HCT116 (cell line): ENCODE results near the gene DDN. TPM values are rescaled to one million over a fixed set of nuclear protein-coding genes. Genes with fewer than 3 reads are reported as not detected.

Source experiments
- ATAC-seq: fragments of 200-7000 bp; cut with Tn5 transposase; 2 replicates; pipeline ENCODE4 v1.9.1; 2020; ENCODE audit warnings: mild to moderate bottlenecking, moderate library complexity
- BruUV-seq: library from RNA; stranded (reverse); fragments of 400-500 nt; replicated peaks from 2 replicates; lab custom pipeline; 2021; lab: Mats Ljungman, UMichigan
- CTCF ChIA-PET: fragments of 300-600 bp; sonication (Branson Sonifier 250); formaldehyde crosslinking; loops from one replicate; lab custom pipeline; 2021; ENCODE audit warnings: antibody characterized with exemption; lab: Charles Lee
- POLR2A ChIA-PET: fragments of 300-600, 350-600 bp; sonication (Branson Sonifier 250); formaldehyde crosslinking; loops from one replicate; lab custom pipeline; 2021; ENCODE audit warnings: antibody characterized with exemption; lab: Charles Lee
- RAD21 ChIA-PET, 2 experiments: fragments of 300-600 bp; sonication (Branson Sonifier 250); formaldehyde crosslinking; loops; one replicate each; lab custom pipeline; 2023; ENCODE audit warnings: low total read pairs in 2 of 2; ENCODE audit not compliant: uncharacterized antibody in 2 of 2, unreplicated experiment in 2 of 2, low non-redundant PET in 1 of 2; lab: Charles Lee
- DNase-seq: peaks from one replicate; pipeline ENCODE4 v3.0.0-alpha.2; 2010; ENCODE audit warnings: low read depth, low spot score
- H2AFZ ChIP-seq: fragments of 200-600 bp; shearing (Covaris generic), sonication (generic); 2 replicates; pipeline ENCODE4 v1.6.1; 2017; ENCODE audit warnings: low read depth, mixed run types, mixed read lengths, antibody characterized with exemption, low read length; ENCODE audit not compliant: poor library complexity, severe bottlenecking
- H3K27ac ChIP-seq: 2 replicates; pipeline ENCODE4 v1.5.1; 2012; ENCODE audit warnings: low read depth, low read length
- H3K27me3 ChIP-seq: fragments of 200-600 bp; sonication (generic); 2 replicates; pipeline ENCODE4 v1.6.1; 2016; ENCODE audit warnings: mixed run types, low read length, mixed read lengths; ENCODE audit not compliant: insufficient read depth
- H3K36me3 ChIP-seq, 2 experiments: fragments of 200-500 bp in 1 of 2; fragments of 200-600 bp in 1 of 2; sonication (Bioruptor generic) in 1 of 2; sonication (generic) in 1 of 2; 2 replicates each; pipeline versions ENCODE4 v1.5.1 to v1.6.1; 2014 to 2016; ENCODE audit warnings: low read length in 2 of 2, inconsistent platforms in 1 of 2, mixed read lengths in 1 of 2, mixed run types in 1 of 2; ENCODE audit not compliant: insufficient read depth in 2 of 2, control insufficient read depth in 1 of 2
- H3K4me1 ChIP-seq, 2 experiments: fragments of 200-600 bp in 1 of 2; sonication (generic) in 1 of 2; 2 replicates each; pipeline versions ENCODE4 v1.5.1 to v1.6.1; 2012 to 2017; ENCODE audit warnings: low read length in 2 of 2, inconsistent platforms in 1 of 2, mild to moderate bottlenecking in 1 of 2, mixed read lengths in 1 of 2, mixed run types in 1 of 2, moderate library complexity in 1 of 2; ENCODE audit not compliant: insufficient read depth in 2 of 2, control insufficient read depth in 1 of 2
- H3K4me2 ChIP-seq: fragments of 200-600 bp; sonication (generic); 2 replicates; pipeline ENCODE4 v1.6.1; 2017; ENCODE audit warnings: mixed run types, low read length, mixed read lengths
- H3K4me3 ChIP-seq, 2 experiments: fragments of 200-600 bp in 1 of 2; sonication (generic) in 1 of 2; replicated peaks in 1 of 2; 2 replicates each; pipeline ENCODE4 v1.5.1; 2011 to 2016; ENCODE audit warnings: low read length in 2 of 2, control low read depth in 1 of 2, low read depth in 1 of 2, mild to moderate bottlenecking in 1 of 2, mixed read lengths in 1 of 2, mixed run types in 1 of 2
- H3K79me2 ChIP-seq: fragments of 200-600 bp; sonication (generic); 2 replicates; pipeline ENCODE4 v1.6.1; 2017; ENCODE audit warnings: mild to moderate bottlenecking, mixed run types, low read length, moderate library complexity, mixed read lengths; ENCODE audit not compliant: insufficient read depth
- H3K9ac ChIP-seq: fragments of 200-600 bp; sonication (generic); 2 replicates; pipeline ENCODE4 v1.6.1; 2016; ENCODE audit warnings: low read length, mixed read lengths
- H3K9me2 ChIP-seq: fragments of 200-600 bp; sonication (generic), shearing (Covaris generic); 2 replicates; pipeline ENCODE4 v1.6.1; 2017; ENCODE audit warnings: mixed run types, mild to moderate bottlenecking, moderate library complexity; ENCODE audit not compliant: insufficient read depth
- H3K9me3 ChIP-seq, 2 experiments: fragments of 200-500 bp in 1 of 2; fragments of 200-600 bp in 1 of 2; sonication (Bioruptor generic) in 1 of 2; sonication (generic) in 1 of 2; 2 replicates each; pipeline ENCODE4 v1.6.1; 2014 to 2017; ENCODE audit warnings: low read length in 2 of 2, mixed read lengths in 2 of 2, inconsistent platforms in 1 of 2, low read depth in 1 of 2, mild to moderate bottlenecking in 1 of 2, mixed run types in 1 of 2, moderate library complexity in 1 of 2; ENCODE audit not compliant: control insufficient read depth in 1 of 2, insufficient read depth in 1 of 2
- H4K20me1 ChIP-seq: fragments of 200-600 bp; sonication (generic), shearing (Covaris generic); 2 replicates; pipeline ENCODE4 v1.6.1; 2017; ENCODE audit warnings: mixed run types, mild to moderate bottlenecking, moderate library complexity; ENCODE audit not compliant: insufficient read depth
- ATF3 ChIP-seq: IDR thresholded peaks from 2 replicates; pipeline ENCODE4 v1.6.1; 2012
- CBX3 ChIP-seq: IDR thresholded peaks from 2 replicates; pipeline ENCODE4 v1.6.1; 2012; ENCODE audit warnings: low read depth
- CEBPB ChIP-seq: IDR thresholded peaks from 2 replicates; pipeline ENCODE4 v1.6.1; 2012; ENCODE audit warnings: low read depth
- CTCF ChIP-seq, 3 experiments: fragments of 200-600 bp in 1 of 3; sonication (generic) in 1 of 3; IDR thresholded peaks in 2 of 3; conservative IDR thresholded peaks in 1 of 3; 2 replicates each; pipeline ENCODE4 v1.5.1; 2012 to 2017; ENCODE audit warnings: low read depth in 2 of 3, low read length in 2 of 3, antibody characterized with exemption in 1 of 3, borderline replicate concordance in 1 of 3, control low read depth in 1 of 3, mild to moderate bottlenecking in 1 of 3, mixed read lengths in 1 of 3, mixed run types in 1 of 3, moderate library complexity in 1 of 3; ENCODE audit not compliant: insufficient read depth in 1 of 3
- EGR1 ChIP-seq: IDR thresholded peaks from 2 replicates; pipeline ENCODE4 v1.6.1; 2012; ENCODE audit warnings: low read depth
- EZH2 ChIP-seq: fragments of 200-600 bp; sonication (generic); IDR thresholded peaks from 2 replicates; pipeline ENCODE4 v1.6.1; 2017; ENCODE audit warnings: antibody characterized with exemption, mixed run types
- EZH2phosphoT487 ChIP-seq: fragments of 200-600 bp; IDR thresholded peaks from 2 replicates; pipeline ENCODE4 v1.6.1; 2018; ENCODE audit warnings: antibody characterized with exemption, borderline replicate concordance
- FOSL1 ChIP-seq: IDR thresholded peaks from 2 replicates; pipeline ENCODE4 v1.6.1; 2012; ENCODE audit warnings: low read depth
- POLR2A ChIP-seq: IDR thresholded peaks from 2 replicates; pipeline ENCODE4 v1.7.0; 2011; ENCODE audit warnings: borderline replicate concordance; ENCODE audit not compliant: insufficient read depth, insufficient read length; ENCODE audit errors: extremely low read depth
- POLR2AphosphoS5 ChIP-seq: IDR thresholded peaks from 2 replicates; pipeline ENCODE4 v1.6.1; 2011; ENCODE audit warnings: mild to moderate bottlenecking, low read depth, low read length, moderate library complexity
- RAD21 ChIP-seq: IDR thresholded peaks from 2 replicates; pipeline ENCODE4 v1.6.1; 2012; ENCODE audit warnings: low read depth, mild to moderate bottlenecking
- SIN3A ChIP-seq: IDR thresholded peaks from 2 replicates; pipeline ENCODE4 v1.6.1; 2012; ENCODE audit warnings: low read depth
- SP1 ChIP-seq: IDR thresholded peaks from 2 replicates; pipeline ENCODE4 v1.6.1; 2012; ENCODE audit warnings: low read depth
- SRF ChIP-seq: IDR thresholded peaks from 2 replicates; pipeline ENCODE4 v1.6.1; 2012; ENCODE audit warnings: low read depth
- TCF7L2 ChIP-seq: IDR thresholded peaks from 2 replicates; pipeline ENCODE4 v1.7.0; 2011; ENCODE audit warnings: borderline replicate concordance, inconsistent platforms; ENCODE audit not compliant: insufficient read depth, insufficient read length; ENCODE audit errors: extremely low read depth
- YY1 ChIP-seq: IDR thresholded peaks from 2 replicates; pipeline ENCODE4 v1.6.1; 2011; ENCODE audit warnings: low read length, low read depth, moderate library complexity, mild to moderate bottlenecking; ENCODE audit not compliant: insufficient replicate concordance; ENCODE audit errors: extremely low read depth
- ZBTB33 ChIP-seq: IDR thresholded peaks from 2 replicates; pipeline ENCODE4 v1.6.1; 2011; ENCODE audit warnings: mild to moderate bottlenecking, low read length, moderate library complexity; ENCODE audit not compliant: insufficient replicate concordance; ENCODE audit errors: extremely low read depth
- intact Hi-C: fragments of 100-400 bp; cut with micrococcal nuclease; formaldehyde crosslinking; loops from 2 replicates; pipeline ENCODE4 v1.10.0; 2022
- total RNA-seq: library from RNA; stranded (reverse); gene quantifications from one replicate; pipeline ENCODE4 v1.2.1, GENCODE V29; 2021; ENCODE audit not compliant: unreplicated experiment
- TF ChIP-seq, protein P1 (sequence below): IDR thresholded peaks from 2 replicates; pipeline ENCODE4 v1.6.1; 2012

The DDN gene
- total RNA-seq, 1 experiment from 2014 or later, result 8.1 TPM

GRCh38 chr12:48991247-48992050, 7.7 kb downstream of the DDN start:
- RAD21 ChIA-PET, result interaction anchor here in 1 of 2 experiments (0.7 kb wide), 1 partner anchor 863 kb away, joined by 4 read pairs; no protein-coding TSS in a partner anchor
- Histone ChIP-seq H3K9me2 (no peaks in the 10 kb centered on the region), H3K4me3 (no peak overlapping the region), H3K79me2 (no peaks in the 10 kb centered on the region)
- no peak for TF ChIP-seq EZH2phosphoT487
- TF ChIP-seq ATF3, result no peak
- TF ChIP-seq SIN3A, result no peak
- no peak for TF ChIP-seq SP1
- no peak for TF ChIP-seq YY1
- no peak for TF ChIP-seq EGR1
- no peak for TF ChIP-seq CTCF (IDR thresholded peaks at IDR 0.05 in 2 of 3, conservative IDR thresholded peaks at IDR 0.05 in 1 of 3; ENCODE audit: borderline replicate concordance in 1 of 3, insufficient read depth in 1 of 3, low read depth in 2 of 3, low read length in 2 of 3)
- TF ChIP-seq CEBPB, result no peak
- TF ChIP-seq RAD21, result no peak
- TF ChIP-seq, protein P1, sequence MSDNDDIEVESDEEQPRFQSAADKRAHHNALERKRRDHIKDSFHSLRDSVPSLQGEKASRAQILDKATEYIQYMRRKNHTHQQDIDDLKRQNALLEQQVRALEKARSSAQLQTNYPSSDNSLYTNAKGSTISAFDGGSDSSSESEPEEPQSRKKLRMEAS, result no peak
- TF ChIP-seq POLR2A, result no peak
- no peak for TF ChIP-seq ZBTB33
- no peak for TF ChIP-seq POLR2AphosphoS5
- no peak for TF ChIP-seq FOSL1
- no peak for TF ChIP-seq EZH2
- no peak for TF ChIP-seq TCF7L2
- TF ChIP-seq SRF, result no peak
- no peak for TF ChIP-seq CBX3
- TF ChIP-seq, all 23 proteins: peak for 0
- no TSS peak for BruUV-seq
- Histone ChIP-seq H2AFZ (no peak overlapping the region), H3K4me1 (peaks cover 0 to 24% of the 10 kb centered on the region in 2 experiments; a peak in 2 of 4 replicates), H3K27ac (no peak overlapping the region), H3K9me3 (no peaks in the 10 kb centered on the region), H4K20me1 (no peaks in the 10 kb centered on the region), H3K9ac (no peak overlapping the region), H3K27me3 (no peaks in the 10 kb centered on the region), H3K4me2 (no peak overlapping the region), H3K36me3 (no peaks in the 10 kb centered on the region)
- DNase-seq, result no peak
- no peak for ATAC-seq
- POLR2A ChIA-PET, result no interaction called here
- CTCF ChIA-PET, result interaction anchor here (1.4 to 3.3 kb wide), 3 partner anchors 18 to 138 kb away, joined by 4 to 15 read pairs (median 4); no protein-coding TSS in a partner anchor
- intact Hi-C loops, result no loop called here
